WERI-Rb-1 (cell line): ENCODE results near the gene KCNF1.
A peak's percentile ranks its signal among the peaks of the same experiment; 100 is the strongest.

Experiments used
- DNase-seq: peaks from one replicate; pipeline ENCODE4 v3.0.0-alpha.2; 2020
- H3K27ac ChIP-seq: fragments of 250-450 bp; sonication (Bioruptor Pico); 2 replicates; pipeline ENCODE4 v1.5.1; 2020; ENCODE audit warnings: mild to moderate bottlenecking, moderate library complexity
- H3K27me3 ChIP-seq: fragments of 250-450 bp; sonication (Bioruptor Pico); 2 replicates; pipeline ENCODE4 v1.5.1; 2021; ENCODE audit warnings: mild to moderate bottlenecking, low read depth, moderate library complexity; ENCODE audit not compliant: insufficient read depth, severe bottlenecking
- H3K36me3 ChIP-seq: fragments of 250-450 bp; sonication (Bioruptor Pico); 2 replicates; pipeline ENCODE4 v1.5.1; 2020; ENCODE audit warnings: mild to moderate bottlenecking, moderate library complexity
- H3K4me3 ChIP-seq: 2 replicates; pipeline ENCODE4 v1.5.1; 2011; ENCODE audit warnings: low read depth, mild to moderate bottlenecking, control low read depth, low read length
- H3K9me3 ChIP-seq: fragments of 250-450 bp; sonication (Bioruptor Pico); 2 replicates; pipeline ENCODE4 v1.5.1; 2021; ENCODE audit warnings: mild to moderate bottlenecking, moderate library complexity; ENCODE audit not compliant: severe bottlenecking
- CTCF ChIP-seq: IDR thresholded peaks from 2 replicates; pipeline ENCODE4 v1.5.1; 2011; ENCODE audit warnings: low read depth, mild to moderate bottlenecking, control low read depth, inconsistent platforms, low read length

KCNF1 gene

GRCh38 chr2:10894264-10894935, 17.3 kb upstream of the KCNF1 start:
- Histone ChIP-seq H3K27me3 (no peaks in the 10 kb centered on the region), H3K27ac (no peak overlapping the region), H3K36me3 (no peaks in the 10 kb centered on the region), H3K4me3 (no peak overlapping the region), H3K9me3 (peaks cover 4% of the 10 kb centered on the region)
- TF ChIP-seq CTCF, result 0 out of 2 replicates have a peak, but pooled peaks have one; percentile 2
- DNase-seq, result peak; percentile 4

GRCh38 chr2:10895231-10895630, 16.5 kb upstream of the KCNF1 start:
- no peak for DNase-seq
- no peak for TF ChIP-seq CTCF
- Histone ChIP-seq H3K9me3 (peaks cover 4% of the 10 kb centered on the region), H3K36me3 (no peaks in the 10 kb centered on the region), H3K27ac (no peak overlapping the region), H3K27me3 (no peaks in the 10 kb centered on the region), H3K4me3 (no peak overlapping the region)

- Histone ChIP-seq H3K9me3 (peaks cover 4% of the 10 kb centered on the region), H3K27ac (no peak overlapping the region), H3K4me3 (no peak overlapping the region), H3K36me3 (no peaks in the 10 kb centered on the region), H3K27me3 (no peaks in the 10 kb centered on the region)
- no peak for DNase-seq
- no peak for TF ChIP-seq CTCF
These were observed 13.8 kb upstream of the KCNF1 start for GRCh38 chr2:10897956-10898355.

GRCh38 chr2:10900216-10901109, 11.3 kb upstream of the KCNF1 start:
- H3K4me3 ChIP-seq, result no peak overlapping the region
- no peaks in the 10 kb centered on the region for H3K36me3 ChIP-seq
- peaks cover 10% of the 10 kb centered on the region for H3K9me3 ChIP-seq
- H3K27me3 ChIP-seq, result no peaks in the 10 kb centered on the region
- peak; percentile 76 for DNase-seq
- TF ChIP-seq CTCF, result peak; percentile 58
- H3K27ac ChIP-seq, result no peak overlapping the region

GRCh38 chr2:10901160-10901939, 10.4 kb upstream of the KCNF1 start:
- peaks cover 10% of the 10 kb centered on the region for H3K9me3 ChIP-seq
- no peak for DNase-seq
- H3K27ac ChIP-seq, result peak overlapping the region; percentile 65
- no peak overlapping the region for H3K4me3 ChIP-seq
- H3K36me3 ChIP-seq, result no peaks in the 10 kb centered on the region
- H3K27me3 ChIP-seq, result no peaks in the 10 kb centered on the region
- no peak for TF ChIP-seq CTCF
